Measurements from ENCODE around the gene ADAMTS12.

The ADAMTS12 gene

GRCh38 chr5:33794550-33795181, 97.1 kb downstream of the ADAMTS12 start:
- H3K4me3 ChIP-seq (ENCODE audit: low read depth, low read length) = no peak overlapping the region
- no peak for TF ChIP-seq CTCF (IDR thresholded peaks at IDR 0.05; ENCODE audit: low read depth, low read length, missing control alignments)

GRCh38 chr5:33793836-33794549, 97.8 kb downstream of the ADAMTS12 start:
- H3K4me3 ChIP-seq (ENCODE audit: low read depth, low read length) = no peak overlapping the region
- no peak for TF ChIP-seq CTCF (IDR thresholded peaks at IDR 0.05; ENCODE audit: low read depth, low read length, missing control alignments)
- no peak for DNase-seq (ENCODE audit: low read depth)

More at GRCh38 chr5:33794550-33795181, 97.1 kb downstream of the ADAMTS12 start:
- DNase-seq (ENCODE audit: low read depth) = no peak

GRCh38 chr5:33793276-33793675, 98.5 kb downstream of the ADAMTS12 start:
- no peak for TF ChIP-seq CTCF (IDR thresholded peaks at IDR 0.05; ENCODE audit: low read depth, low read length, missing control alignments)
- DNase-seq (ENCODE audit: low read depth) = no peak
- H3K4me3 ChIP-seq (ENCODE audit: low read depth, low read length) = no peak overlapping the region

- no peak for TF ChIP-seq CTCF (IDR thresholded peaks at IDR 0.05; ENCODE audit: low read depth, low read length, missing control alignments)
- no peak overlapping the region for H3K4me3 ChIP-seq (ENCODE audit: low read depth, low read length)
These were observed 99.2 kb downstream of the ADAMTS12 start for GRCh38 chr5:33792559-33792958.

GRCh38 chr5:33789567-33789957, 102.2 kb downstream of the ADAMTS12 start:
- no peak for TF ChIP-seq CTCF (IDR thresholded peaks at IDR 0.05; ENCODE audit: low read depth, low read length, missing control alignments)
- no peak overlapping the region for H3K4me3 ChIP-seq (ENCODE audit: low read depth, low read length)
- DNase-seq (ENCODE audit: low read depth) = no peak

More at GRCh38 chr5:33792559-33792958, 99.2 kb downstream of the ADAMTS12 start:
- no peak for DNase-seq (ENCODE audit: low read depth)

GRCh38 chr5:33788922-33789566, 102.7 kb downstream of the ADAMTS12 start:
- no peak for TF ChIP-seq CTCF (IDR thresholded peaks at IDR 0.05; ENCODE audit: low read depth, low read length, missing control alignments)
- DNase-seq (ENCODE audit: low read depth) = no peak
- H3K4me3 ChIP-seq (ENCODE audit: low read depth, low read length) = no peak overlapping the region
